ENCODE data around the gene CDYL2. TPM values are rescaled to one million over a fixed set of nuclear protein-coding genes. Genes with fewer than 3 reads are reported as not detected.
"Not testable (repeated sequence)": the region's sequence is repeated elsewhere in the genome, so short reads cannot be mapped to it uniquely, and the experiment has no call there.

Gene CDYL2
- total and polyA plus RNA-seq, 8 donors, result 4.6 to 16.0 (median 5.7) TPM

DNA sequence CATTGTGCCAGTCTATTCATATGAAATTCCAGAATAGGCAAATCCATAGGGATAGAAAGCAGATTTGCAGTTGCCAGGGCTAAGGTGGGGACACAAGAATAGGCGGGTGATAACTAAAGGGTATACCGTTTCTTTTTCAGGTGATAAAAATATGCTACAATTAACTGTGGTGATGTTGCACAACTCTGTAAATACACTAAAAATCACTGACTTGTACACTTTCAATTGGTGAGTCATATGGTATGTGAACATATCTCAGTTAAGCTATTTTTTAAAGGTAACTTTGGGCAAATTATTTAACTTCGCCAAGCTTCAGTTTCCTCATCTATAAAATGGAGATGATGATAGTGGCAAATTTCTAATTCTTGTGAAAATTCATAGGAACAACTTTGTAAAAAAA lies 65.9 kb downstream of the CDYL2 start:
- intact Hi-C loops (cut with DNase I), result no loop called here
- no peaks in the 10 kb centered on the region for H3K4me1 ChIP-seq

DNA sequence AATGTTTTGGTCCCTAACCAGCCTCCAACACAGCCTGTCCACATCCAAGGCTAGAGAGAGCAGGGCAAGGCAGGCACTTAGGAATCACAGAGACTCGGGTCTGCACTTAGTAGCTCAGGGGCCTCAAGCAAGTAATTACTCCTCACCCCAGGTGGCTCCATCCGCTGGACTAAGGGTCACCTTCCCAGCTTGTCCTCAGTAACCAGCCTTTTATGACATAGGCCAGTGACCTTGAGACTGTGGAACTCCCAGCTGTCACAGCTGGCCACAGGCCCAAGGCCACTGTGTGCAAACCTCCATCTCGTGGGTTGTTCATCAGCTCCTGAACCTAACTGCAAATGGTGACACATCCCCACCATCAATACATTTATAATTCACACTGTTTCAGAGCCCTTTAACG lies 68.6 kb downstream of the CDYL2 start:
- TF ChIP-seq, protein P1, sequence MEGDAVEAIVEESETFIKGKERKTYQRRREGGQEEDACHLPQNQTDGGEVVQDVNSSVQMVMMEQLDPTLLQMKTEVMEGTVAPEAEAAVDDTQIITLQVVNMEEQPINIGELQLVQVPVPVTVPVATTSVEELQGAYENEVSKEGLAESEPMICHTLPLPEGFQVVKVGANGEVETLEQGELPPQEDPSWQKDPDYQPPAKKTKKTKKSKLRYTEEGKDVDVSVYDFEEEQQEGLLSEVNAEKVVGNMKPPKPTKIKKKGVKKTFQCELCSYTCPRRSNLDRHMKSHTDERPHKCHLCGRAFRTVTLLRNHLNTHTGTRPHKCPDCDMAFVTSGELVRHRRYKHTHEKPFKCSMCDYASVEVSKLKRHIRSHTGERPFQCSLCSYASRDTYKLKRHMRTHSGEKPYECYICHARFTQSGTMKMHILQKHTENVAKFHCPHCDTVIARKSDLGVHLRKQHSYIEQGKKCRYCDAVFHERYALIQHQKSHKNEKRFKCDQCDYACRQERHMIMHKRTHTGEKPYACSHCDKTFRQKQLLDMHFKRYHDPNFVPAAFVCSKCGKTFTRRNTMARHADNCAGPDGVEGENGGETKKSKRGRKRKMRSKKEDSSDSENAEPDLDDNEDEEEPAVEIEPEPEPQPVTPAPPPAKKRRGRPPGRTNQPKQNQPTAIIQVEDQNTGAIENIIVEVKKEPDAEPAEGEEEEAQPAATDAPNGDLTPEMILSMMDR (IDR thresholded peaks at IDR 0.05), result no peak

More for the DNA sequence above, 65.9 kb downstream of the CDYL2 start:
- TF ChIP-seq, protein P1 (IDR thresholded peaks at IDR 0.05), result no peak
- H3K27me3 ChIP-seq, result no peaks in the 10 kb centered on the region
- H3K9me3 ChIP-seq, result peaks cover 0 to 20% of the 10 kb centered on the region in 2 donors
- no peak overlapping the region for H3K4me3 ChIP-seq
- H3K27ac ChIP-seq, result no peak overlapping the region
- no peaks in the 10 kb centered on the region for H3K36me3 ChIP-seq
- DNase-seq (no peak), ATAC-seq (no peak)

DNA sequence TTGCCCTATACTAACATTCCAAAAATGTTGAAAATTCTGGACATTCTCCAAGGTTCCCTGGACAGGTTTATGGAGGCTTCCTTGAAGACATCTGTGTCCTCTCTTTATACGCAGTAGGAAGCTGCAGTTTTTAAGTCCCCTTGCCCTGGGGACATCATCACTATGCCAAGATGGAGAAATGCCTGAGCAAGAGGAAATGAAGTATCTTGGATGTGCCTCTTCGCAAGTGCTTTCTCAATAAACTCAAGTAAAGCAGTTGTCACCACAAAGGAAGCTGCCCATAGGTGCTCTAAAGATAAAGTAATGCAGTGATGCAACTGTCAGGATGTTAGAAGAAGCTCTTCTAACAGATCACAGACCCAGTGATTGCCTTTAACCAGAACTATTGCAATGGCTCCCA lies 71.0 kb downstream of the CDYL2 start:
- Histone ChIP-seq H3K4me1 (no peaks in the 10 kb centered on the region), H3K4me3 (no peak overlapping the region), H3K9me3 (peaks cover 0 to 12% of the 10 kb centered on the region in 2 donors), H3K27ac (no peak overlapping the region), H3K27me3 (no peaks in the 10 kb centered on the region), H3K36me3 (no peaks in the 10 kb centered on the region)
- ATAC-seq (no peak), DNase-seq (no peak)
- intact Hi-C loops (cut with DNase I), result no loop called here
- TF ChIP-seq, protein P1 (IDR thresholded peaks at IDR 0.05), result no peak

More for the DNA sequence above, 68.6 kb downstream of the CDYL2 start:
- no peak overlapping the region for H3K4me3 ChIP-seq
- ATAC-seq, result no peak
- intact Hi-C loops (cut with DNase I), result no loop called here
- no peaks in the 10 kb centered on the region for H3K27me3 ChIP-seq
- no peak for DNase-seq
- no peak overlapping the region for H3K27ac ChIP-seq
- H3K36me3 ChIP-seq, result no peaks in the 10 kb centered on the region
- H3K4me1 ChIP-seq, result no peaks in the 10 kb centered on the region
- H3K9me3 ChIP-seq, result peaks cover 0 to 24% of the 10 kb centered on the region in 2 donors

DNA sequence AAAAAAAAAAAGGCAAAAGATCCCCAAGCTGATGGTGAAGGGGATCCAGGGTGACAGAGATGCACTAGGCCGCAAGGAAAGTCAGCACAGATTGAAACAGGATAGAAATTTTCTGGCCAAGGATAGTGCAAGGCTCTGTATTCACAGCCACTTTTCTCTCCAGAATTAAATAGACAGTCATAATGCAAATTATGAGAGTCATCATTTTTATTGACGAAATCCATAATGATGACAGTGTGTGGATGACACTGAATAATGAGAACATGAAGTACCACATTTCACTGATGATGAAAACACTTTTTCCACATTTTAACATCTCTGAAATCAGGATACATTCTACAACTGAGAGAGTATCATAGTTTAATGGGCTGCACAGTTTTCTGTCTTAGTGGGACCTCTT lies 72.5 kb downstream of the CDYL2 start:
- no peaks in the 10 kb centered on the region for H3K4me1 ChIP-seq
- intact Hi-C loops (cut with DNase I), result no loop called here
- TF ChIP-seq, protein P1 (IDR thresholded peaks at IDR 0.05), result no peak
- no peak for DNase-seq
- no peak overlapping the region for H3K27ac ChIP-seq
- ATAC-seq, result no peak
- peaks cover 0 to 12% of the 10 kb centered on the region in 2 donors for H3K9me3 ChIP-seq
- no peaks in the 10 kb centered on the region for H3K27me3 ChIP-seq
- no peaks in the 10 kb centered on the region for H3K36me3 ChIP-seq
- H3K4me3 ChIP-seq, result no peak overlapping the region

DNA sequence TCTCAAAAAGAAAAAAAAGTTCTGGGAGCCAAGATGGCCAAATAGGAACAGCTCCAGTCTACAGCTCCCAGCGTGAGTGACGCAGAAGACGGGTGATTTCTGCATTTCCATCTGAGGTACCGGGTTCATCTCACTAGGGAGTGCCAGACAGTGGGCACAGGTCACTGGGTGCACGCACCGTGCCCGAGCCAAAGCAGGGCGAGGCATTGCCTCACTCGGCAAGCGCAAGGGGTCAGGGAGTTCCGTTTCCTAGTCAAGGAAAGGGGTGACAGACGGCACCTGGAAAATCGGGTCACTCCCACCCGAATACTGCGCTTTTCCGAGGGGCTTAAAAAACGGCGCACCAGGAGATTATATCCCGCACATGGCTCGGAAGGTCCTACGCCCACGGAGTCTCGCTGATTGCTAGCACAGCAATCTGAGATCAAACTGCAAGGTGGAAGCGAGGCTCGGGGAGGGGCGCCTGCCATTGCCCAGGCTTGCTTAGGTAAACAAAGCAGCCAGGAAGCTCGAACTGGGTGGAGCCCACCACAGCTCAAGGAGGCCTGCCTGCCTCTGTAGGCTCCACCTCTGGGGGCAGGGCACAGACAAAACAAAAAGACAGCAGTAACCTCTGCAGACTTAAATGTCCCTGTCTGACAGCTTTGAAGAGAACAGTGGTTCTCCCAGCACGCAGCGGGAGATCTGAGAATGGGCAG lies 77.2 kb downstream of the CDYL2 start:
- H3K4me3 ChIP-seq; H3K4me1 ChIP-seq; DNase-seq; H3K27me3 ChIP-seq; ATAC-seq; intact Hi-C loops (cut with DNase I); H3K27ac ChIP-seq; H3K36me3 ChIP-seq: not testable (repeated sequence)
- peaks cover 0 to 35% of the 10 kb centered on the region in 2 donors for H3K9me3 ChIP-seq
